ENCODE data around the gene CD3E.

CD3E gene

DNA sequence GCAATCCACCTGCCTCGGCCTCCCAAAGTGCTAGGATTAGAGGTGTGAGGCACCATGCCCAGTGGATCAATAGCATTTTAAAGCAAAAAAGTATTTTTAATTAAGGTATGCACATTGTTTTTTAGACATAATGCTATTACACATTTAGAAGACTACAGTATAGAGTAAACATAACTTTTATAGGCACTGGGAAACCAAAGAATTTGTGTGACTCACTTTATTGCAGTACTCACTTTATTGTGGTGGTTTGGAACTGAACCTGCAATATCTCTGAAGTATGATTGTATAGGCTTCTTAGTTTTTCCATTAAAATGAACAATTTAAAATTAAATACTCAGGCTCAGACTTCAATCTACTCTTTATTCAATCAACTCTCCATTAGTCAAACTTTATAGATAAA lies 17.5 kb upstream of the CD3E start:
- H3K4me3 ChIP-seq (replicated peaks; ENCODE audit: low read depth, low read length), result no peak overlapping the region
- TF ChIP-seq, protein P1, sequence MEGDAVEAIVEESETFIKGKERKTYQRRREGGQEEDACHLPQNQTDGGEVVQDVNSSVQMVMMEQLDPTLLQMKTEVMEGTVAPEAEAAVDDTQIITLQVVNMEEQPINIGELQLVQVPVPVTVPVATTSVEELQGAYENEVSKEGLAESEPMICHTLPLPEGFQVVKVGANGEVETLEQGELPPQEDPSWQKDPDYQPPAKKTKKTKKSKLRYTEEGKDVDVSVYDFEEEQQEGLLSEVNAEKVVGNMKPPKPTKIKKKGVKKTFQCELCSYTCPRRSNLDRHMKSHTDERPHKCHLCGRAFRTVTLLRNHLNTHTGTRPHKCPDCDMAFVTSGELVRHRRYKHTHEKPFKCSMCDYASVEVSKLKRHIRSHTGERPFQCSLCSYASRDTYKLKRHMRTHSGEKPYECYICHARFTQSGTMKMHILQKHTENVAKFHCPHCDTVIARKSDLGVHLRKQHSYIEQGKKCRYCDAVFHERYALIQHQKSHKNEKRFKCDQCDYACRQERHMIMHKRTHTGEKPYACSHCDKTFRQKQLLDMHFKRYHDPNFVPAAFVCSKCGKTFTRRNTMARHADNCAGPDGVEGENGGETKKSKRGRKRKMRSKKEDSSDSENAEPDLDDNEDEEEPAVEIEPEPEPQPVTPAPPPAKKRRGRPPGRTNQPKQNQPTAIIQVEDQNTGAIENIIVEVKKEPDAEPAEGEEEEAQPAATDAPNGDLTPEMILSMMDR (IDR thresholded peaks at IDR 0.05; ENCODE audit: low read depth, low read length, missing control alignments), result no peak
- peak; percentile 26 for DNase-seq (ENCODE audit: extremely low read depth, low read depth)

DNA sequence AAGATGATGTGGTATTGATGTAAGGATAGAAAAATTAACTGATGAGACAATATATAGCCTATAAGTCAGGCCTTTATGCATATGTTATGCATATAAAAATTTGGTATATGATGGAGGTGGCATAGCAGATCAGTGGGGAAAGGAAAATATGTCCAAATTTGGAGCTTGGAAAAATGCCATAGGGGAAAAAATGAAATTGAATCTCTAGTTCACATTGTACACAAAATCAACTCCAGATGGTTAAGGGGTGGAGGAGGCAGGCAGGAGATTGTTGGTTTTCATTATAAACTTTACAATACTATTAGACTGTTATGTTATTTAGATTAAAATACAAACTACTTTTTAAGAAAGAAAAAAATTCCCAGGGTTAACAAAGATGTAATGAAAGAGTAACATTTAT lies 15.1 kb upstream of the CD3E start:
- DNase-seq (ENCODE audit: extremely low read depth, low read depth), result peak; percentile 32
- H3K4me3 ChIP-seq (replicated peaks; ENCODE audit: low read depth, low read length), result no peak overlapping the region
- TF ChIP-seq, protein P1 (IDR thresholded peaks at IDR 0.05; ENCODE audit: low read depth, low read length, missing control alignments), result no peak

DNA sequence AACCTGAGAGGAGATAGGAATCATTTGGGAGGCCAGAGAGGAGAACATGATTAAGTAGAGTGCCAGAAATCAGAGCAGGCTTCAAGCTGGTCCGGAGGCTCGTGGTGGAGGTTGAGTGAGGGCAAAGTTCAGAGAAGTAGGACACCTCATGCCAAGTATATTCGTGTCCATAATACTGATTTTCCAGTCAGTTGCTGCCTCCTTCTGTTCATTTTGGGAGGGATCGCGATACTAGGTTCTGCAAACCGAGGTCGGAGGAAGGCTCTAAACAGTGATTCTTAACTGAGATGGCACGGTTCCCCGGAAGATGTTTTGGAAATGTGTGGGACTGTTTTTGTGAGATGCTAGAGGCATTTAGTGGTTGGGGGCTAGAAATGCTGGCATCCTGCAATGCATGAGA lies 13.6 kb upstream of the CD3E start:
- no peak for DNase-seq (ENCODE audit: extremely low read depth, low read depth)
- H3K4me3 ChIP-seq (replicated peaks; ENCODE audit: low read depth, low read length), result no peak overlapping the region
- TF ChIP-seq, protein P1 (IDR thresholded peaks at IDR 0.05; ENCODE audit: low read depth, low read length, missing control alignments), result no peak

DNA sequence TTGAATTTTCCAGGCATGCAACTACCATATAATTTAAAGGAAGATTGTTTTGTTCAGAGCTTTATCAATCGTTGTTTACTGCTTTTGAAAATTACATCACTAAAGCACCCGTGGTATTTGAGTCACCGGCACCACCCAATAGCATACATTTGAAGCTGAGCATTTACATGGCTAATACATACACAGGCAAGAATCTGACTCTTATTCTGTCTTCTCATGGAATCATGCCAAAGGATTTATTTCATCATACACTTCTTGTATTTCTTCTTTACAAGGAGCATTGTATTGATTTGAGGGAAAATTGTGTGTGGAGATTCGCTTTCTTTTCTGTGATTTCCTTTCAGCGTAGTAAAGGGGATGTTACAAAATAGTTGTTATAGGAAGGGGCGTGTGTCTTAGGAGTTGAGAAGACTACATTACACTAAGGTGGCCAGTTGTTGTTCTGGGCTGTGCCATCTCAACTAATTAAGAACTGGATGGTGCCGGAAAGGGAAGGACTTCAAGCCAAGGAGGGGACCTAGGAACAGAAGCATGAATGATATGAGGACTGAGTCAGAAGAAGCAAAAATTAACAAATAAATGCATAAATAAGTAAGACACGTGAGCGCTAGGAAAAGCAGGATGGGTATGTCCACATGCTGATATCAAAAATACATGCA lies 12.9 kb upstream of the CD3E start:
- no peak overlapping the region for H3K4me3 ChIP-seq (replicated peaks; ENCODE audit: low read depth, low read length)
- DNase-seq (ENCODE audit: extremely low read depth, low read depth), result no peak
- TF ChIP-seq, protein P1 (IDR thresholded peaks at IDR 0.05; ENCODE audit: low read depth, low read length, missing control alignments), result no peak

DNA sequence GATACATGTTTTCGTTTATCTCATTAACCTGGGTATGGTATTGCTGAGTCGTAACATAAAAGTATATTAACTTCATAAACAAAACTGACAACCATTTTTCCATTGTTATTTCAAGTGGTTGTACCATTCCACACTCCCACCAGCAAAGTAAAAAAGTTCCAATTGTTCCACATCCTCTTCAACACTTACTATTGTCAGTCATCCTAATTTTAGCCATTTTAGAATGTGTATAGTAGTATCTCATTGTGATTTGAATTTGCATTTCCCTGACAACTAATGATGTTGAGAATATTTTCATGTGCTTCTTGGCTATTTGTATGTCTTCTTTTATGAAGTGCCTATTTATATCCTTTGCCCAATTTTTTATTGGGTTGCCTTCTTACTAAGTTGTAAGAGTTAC lies 10.5 kb upstream of the CD3E start:
- no peak for DNase-seq (ENCODE audit: extremely low read depth, low read depth)
- TF ChIP-seq, protein P1 (IDR thresholded peaks at IDR 0.05; ENCODE audit: low read depth, low read length, missing control alignments), result no peak
- H3K4me3 ChIP-seq (replicated peaks; ENCODE audit: low read depth, low read length), result no peak overlapping the region

DNA sequence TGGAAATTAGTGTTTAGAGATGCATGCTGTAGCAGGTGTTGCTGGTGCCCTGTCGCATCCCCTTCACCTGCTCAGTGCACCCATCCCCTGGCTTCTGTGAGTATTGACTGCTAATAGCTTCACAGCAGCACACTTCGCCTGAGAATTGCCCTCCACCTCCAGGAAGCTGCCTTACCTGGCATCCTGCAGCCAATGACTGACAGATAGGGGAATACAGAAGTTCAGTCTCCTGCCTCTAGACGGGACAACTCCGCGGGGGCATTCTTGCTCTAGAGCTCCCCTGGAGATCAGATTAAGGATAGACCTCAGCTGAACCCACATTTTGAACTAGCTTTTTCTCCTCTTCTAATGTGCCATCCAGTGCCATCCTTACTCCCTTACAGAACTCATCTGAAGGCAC lies 9.3 kb upstream of the CD3E start:
- no peak for DNase-seq (ENCODE audit: extremely low read depth, low read depth)
- H3K4me3 ChIP-seq (replicated peaks; ENCODE audit: low read depth, low read length), result no peak overlapping the region
- TF ChIP-seq, protein P1 (IDR thresholded peaks at IDR 0.05; ENCODE audit: low read depth, low read length, missing control alignments), result no peak
